Measurements from ENCODE around the gene PDE11A.

- TF ChIP-seq CCAR2 (optimal IDR thresholded peaks at IDR 0.05; ENCODE audit: low read depth, low read length): no peak
- no peak for TF ChIP-seq ELF3 (CRISPR knock-in tag; IDR thresholded peaks at IDR 0.05)
- TF ChIP-seq CTCF (CRISPR knock-in tag; IDR thresholded peaks at IDR 0.05): no peak
- TF ChIP-seq NCOR1 (IDR thresholded peaks at IDR 0.05; ENCODE audit: borderline replicate concordance, low read length): no peak
- no peak for TF ChIP-seq ZBTB38 (CRISPR knock-in tag; IDR thresholded peaks at IDR 0.05)
- TF ChIP-seq ZNF230 (CRISPR knock-in tag; IDR thresholded peaks at IDR 0.05): no peak
Measured at GRCh38 chr2:178002038-178002437, 70.5 kb downstream of the PDE11A start.
